OCI-LY1 (cell line): ENCODE measurements around the gene FAM13A.

Experiments used
- EZH2 ChIP-seq: fragments of 200-600 bp; sonication (generic), shearing (Covaris generic); IDR thresholded peaks from 2 replicates; pipeline ENCODE4 v1.8.0; 2017; ENCODE audit warnings: borderline replicate concordance, mixed run types, mild to moderate bottlenecking, antibody characterized with exemption, low read length, moderate library complexity, mixed read lengths
- TF ChIP-seq, protein P1 (sequence below): fragments of 200-600 bp; sonication (generic), shearing (Covaris generic); IDR thresholded peaks from 2 replicates; pipeline ENCODE4 v1.5.1; 2017; ENCODE audit warnings: mild to moderate bottlenecking, antibody characterized with exemption, low read length, moderate library complexity, mixed read lengths

- TF ChIP-seq, protein P1, sequence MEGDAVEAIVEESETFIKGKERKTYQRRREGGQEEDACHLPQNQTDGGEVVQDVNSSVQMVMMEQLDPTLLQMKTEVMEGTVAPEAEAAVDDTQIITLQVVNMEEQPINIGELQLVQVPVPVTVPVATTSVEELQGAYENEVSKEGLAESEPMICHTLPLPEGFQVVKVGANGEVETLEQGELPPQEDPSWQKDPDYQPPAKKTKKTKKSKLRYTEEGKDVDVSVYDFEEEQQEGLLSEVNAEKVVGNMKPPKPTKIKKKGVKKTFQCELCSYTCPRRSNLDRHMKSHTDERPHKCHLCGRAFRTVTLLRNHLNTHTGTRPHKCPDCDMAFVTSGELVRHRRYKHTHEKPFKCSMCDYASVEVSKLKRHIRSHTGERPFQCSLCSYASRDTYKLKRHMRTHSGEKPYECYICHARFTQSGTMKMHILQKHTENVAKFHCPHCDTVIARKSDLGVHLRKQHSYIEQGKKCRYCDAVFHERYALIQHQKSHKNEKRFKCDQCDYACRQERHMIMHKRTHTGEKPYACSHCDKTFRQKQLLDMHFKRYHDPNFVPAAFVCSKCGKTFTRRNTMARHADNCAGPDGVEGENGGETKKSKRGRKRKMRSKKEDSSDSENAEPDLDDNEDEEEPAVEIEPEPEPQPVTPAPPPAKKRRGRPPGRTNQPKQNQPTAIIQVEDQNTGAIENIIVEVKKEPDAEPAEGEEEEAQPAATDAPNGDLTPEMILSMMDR = no peak
- no peak for TF ChIP-seq EZH2
Measured at GRCh38 chr4:88962396-88962795, 94.6 kb downstream of the FAM13A start.
